Measurements from ENCODE around the gene CD200R1L.

DNA sequence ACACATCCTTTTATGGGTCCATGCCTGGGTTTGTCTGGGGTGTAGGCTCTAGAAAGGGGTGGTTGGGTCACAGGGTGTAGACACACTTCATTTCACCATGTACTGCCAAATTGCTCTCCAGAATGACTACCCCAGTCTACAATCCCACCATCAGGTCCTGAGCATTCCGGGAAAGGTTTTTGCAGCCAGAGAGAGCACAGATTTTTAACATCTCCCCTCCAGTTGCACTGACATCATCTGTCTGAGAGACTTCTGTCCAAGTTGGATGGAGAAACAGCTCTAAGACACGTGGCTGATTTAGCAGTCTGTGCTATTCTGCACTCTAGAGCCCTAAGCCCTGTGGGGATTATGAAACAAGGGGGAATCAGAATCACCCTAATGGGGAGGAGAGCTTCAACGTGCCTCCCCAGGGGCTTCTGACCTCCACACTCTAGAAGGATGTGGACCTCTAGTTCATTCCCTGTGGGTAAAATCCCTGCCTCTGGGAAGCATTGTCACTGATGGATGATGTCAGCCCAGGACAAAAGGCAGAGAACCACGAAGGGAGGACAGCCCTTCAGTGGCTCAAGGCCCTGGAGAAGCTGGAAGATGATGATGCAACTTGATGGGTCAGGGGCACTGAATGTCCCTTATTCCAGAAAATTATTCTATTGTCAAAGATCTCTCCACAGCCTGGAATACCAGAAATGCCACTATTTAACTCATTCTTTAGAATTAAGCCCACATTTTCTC, 71.5 kb downstream of the CD200R1L start:
- TF ChIP-seq CTCF (IDR thresholded peaks at IDR 0.05; ENCODE audit: low read length), result no peak
- no peak for TF ChIP-seq EZH2 (IDR thresholded peaks at IDR 0.05; ENCODE audit: borderline replicate concordance, low read length)

All from OCI-LY1 (cell line).